Left ventricle myocardium inferior (tissue), 1 donor: ENCODE data around the gene PPHLN1. TPM values are rescaled to one million over a fixed set of nuclear protein-coding genes. Genes with fewer than 3 reads are reported as not detected.
"Not testable (repeated sequence)": the region's sequence is repeated elsewhere in the genome, so short reads cannot be mapped to it uniquely, and the experiment has no call there.

Experiments
- DNase-seq: peaks from one replicate; pipeline ENCODE4 v3.0.0-alpha.2; 2020
- H3K27ac ChIP-seq: fragments of 200-600 bp; replicated peaks from 2 replicates; pipeline ENCODE4 v1.8.0; 2021
- H3K27me3 ChIP-seq: fragments of 200-600 bp; 2 replicates; pipeline ENCODE4 v1.8.0; 2021; ENCODE audit warnings: low read depth
- H3K36me3 ChIP-seq: fragments of 200-600 bp; 2 replicates; pipeline ENCODE4 v1.8.0; 2021
- H3K4me1 ChIP-seq: fragments of 200-600 bp; 2 replicates; pipeline ENCODE4 v1.8.0; 2021
- H3K4me3 ChIP-seq: fragments of 200-600 bp; 2 replicates; pipeline ENCODE4 v1.8.0; 2021; ENCODE audit warnings: mild to moderate bottlenecking, moderate library complexity
- H3K9me3 ChIP-seq: fragments of 200-600 bp; replicated peaks from 2 replicates; pipeline ENCODE4 v1.8.0; 2021
- CTCF ChIP-seq: fragments of 200-600 bp; IDR thresholded peaks from 2 replicates; pipeline ENCODE4 v1.8.0; 2021; ENCODE audit warnings: antibody characterized with exemption, mild to moderate bottlenecking, borderline replicate concordance
- intact Hi-C: fragments of 100-400 bp; cut with micrococcal nuclease; formaldehyde crosslinking; loops from one replicate; pipeline ENCODE4 v1.11.0; 2022
- total RNA-seq: library from RNA; stranded (reverse); fragmentation: NEBNext Ultra II Directional; extraction: Animal tissue kit (Norgen Biotek cat#: 25700); gene quantifications from one replicate; pipeline ENCODE4 v1.2.1, GENCODE V29; 2021
- donor health status: DM: no; HTN: yes; CAD: no; lungs with severe emphysema.

The PPHLN1 gene
- total RNA-seq, 1 donor from 2014 or later, result 31.4 TPM

DNA sequence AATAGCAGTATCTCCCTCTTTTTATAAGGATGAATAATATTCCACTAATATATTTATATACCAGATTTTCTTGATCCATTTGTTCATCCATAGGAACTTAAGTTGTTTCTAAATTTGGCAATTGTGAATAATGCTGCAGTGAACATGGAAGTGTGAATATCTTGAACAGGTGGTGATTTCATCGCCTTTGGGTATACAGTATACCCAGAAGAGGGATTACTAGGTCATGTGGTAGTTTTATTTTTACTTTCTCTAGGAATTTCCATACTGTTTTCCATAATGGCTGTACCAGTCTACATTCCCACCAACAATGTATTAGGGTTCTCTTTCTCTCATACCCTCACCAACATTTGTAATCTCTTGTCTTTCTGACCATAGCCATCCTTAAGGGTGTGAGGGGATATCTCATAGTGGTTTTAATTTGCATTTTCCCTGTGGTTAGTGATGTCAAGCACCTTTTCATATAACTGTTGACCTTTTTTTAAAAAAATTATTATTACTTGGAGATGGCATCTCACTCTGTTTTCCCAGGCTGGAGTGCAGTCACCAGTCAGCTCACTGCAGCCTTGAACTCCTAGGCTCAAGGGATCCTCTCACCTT is 20.5 kb downstream of the PPHLN1 start:
- intact Hi-C loops, result no loop called here
- Histone ChIP-seq H3K9me3 (no peaks in the 10 kb centered on the region), H3K4me1 (peaks cover 4% of the 10 kb centered on the region), H3K27me3 (no peaks in the 10 kb centered on the region), H3K36me3 (no peaks in the 10 kb centered on the region), H3K27ac (no peak overlapping the region), H3K4me3 (no peak overlapping the region)
- no peak for DNase-seq
- no peak for TF ChIP-seq CTCF

GRCh38 chr12:42349119-42350020 is 23.4 kb downstream of the PPHLN1 start:
- H3K4me1 ChIP-seq, H3K27ac ChIP-seq, H3K27me3 ChIP-seq, intact Hi-C loops, H3K9me3 ChIP-seq, H3K36me3 ChIP-seq, DNase-seq, H3K4me3 ChIP-seq: not testable (repeated sequence)

- H3K27ac ChIP-seq, H3K4me3 ChIP-seq, H3K4me1 ChIP-seq, H3K27me3 ChIP-seq, intact Hi-C loops, H3K36me3 ChIP-seq, H3K9me3 ChIP-seq, DNase-seq: not testable (repeated sequence)
These were observed 24.0 kb downstream of the PPHLN1 start for GRCh38 chr12:42350021-42350407.

GRCh38 chr12:42356344-42356743 is 30.4 kb downstream of the PPHLN1 start:
- intact Hi-C loops, result no loop called here
- Histone ChIP-seq H3K4me1 (peaks cover 16% of the 10 kb centered on the region), H3K36me3 (peaks cover 5% of the 10 kb centered on the region), H3K27me3 (no peaks in the 10 kb centered on the region), H3K9me3 (no peaks in the 10 kb centered on the region), H3K4me3 (peak overlapping the region; percentile 2), H3K27ac (peak overlapping the region; percentile 69)
- no peak for DNase-seq
- no peak for TF ChIP-seq CTCF

GRCh38 chr12:42360747-42361403 is 34.9 kb downstream of the PPHLN1 start:
- Histone ChIP-seq H3K27me3 (no peaks in the 10 kb centered on the region), H3K36me3 (no peaks in the 10 kb centered on the region), H3K4me1 (peaks cover 28% of the 10 kb centered on the region), H3K4me3 (no peak overlapping the region), H3K27ac (no peak overlapping the region), H3K9me3 (no peaks in the 10 kb centered on the region)
- no peak for TF ChIP-seq CTCF
- DNase-seq, result no peak
- intact Hi-C loops, result no loop called here

DNA sequence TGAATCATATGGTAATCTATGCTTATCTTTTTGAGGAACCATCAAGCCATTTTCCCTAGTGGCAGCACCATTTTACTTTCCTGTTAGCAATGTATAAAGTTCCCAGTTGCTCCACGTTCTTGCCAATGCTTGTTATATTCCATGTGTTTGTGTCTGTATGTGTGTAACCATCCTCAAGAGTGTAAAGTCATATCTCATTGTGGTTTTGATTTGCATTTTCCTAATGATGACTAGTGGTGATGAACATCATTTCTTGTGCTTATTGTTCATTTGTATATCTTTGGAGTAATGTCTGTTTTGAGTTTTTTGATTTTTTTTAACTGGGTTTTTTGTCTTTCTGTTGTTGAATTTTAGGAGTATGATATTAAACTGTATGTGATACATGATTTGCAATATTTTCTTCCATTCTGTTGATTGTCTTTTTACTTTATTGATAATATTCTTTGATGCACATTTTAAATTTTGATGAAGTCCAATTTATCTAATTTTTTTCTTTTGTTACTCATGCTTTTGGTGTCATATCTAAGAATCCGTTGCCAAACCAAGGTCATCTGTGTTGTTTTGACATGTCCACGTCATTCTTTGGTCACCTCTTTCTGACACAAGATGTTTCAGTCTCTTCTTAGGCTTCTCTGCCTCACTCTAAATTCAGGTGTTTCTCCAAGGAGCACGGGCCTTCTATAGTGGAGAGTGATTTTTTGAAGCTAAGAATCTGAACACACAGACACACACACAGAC is 36.1 kb downstream of the PPHLN1 start:
- Histone ChIP-seq H3K27me3 (no peaks in the 10 kb centered on the region), H3K27ac (no peak overlapping the region), H3K4me1 (peaks cover 18% of the 10 kb centered on the region), H3K9me3 (no peaks in the 10 kb centered on the region), H3K36me3 (no peaks in the 10 kb centered on the region), H3K4me3 (no peak overlapping the region)
- TF ChIP-seq CTCF, result no peak
- DNase-seq, result no peak
- intact Hi-C loops, result no loop called here
